HepG2 (cell line): ENCODE measurements around the gene ATG4B. TPM values are rescaled to one million over a fixed set of nuclear protein-coding genes. Genes with fewer than 3 reads are reported as not detected.

Experiments
- ARNTL ChIP-seq: sonication (generic); formaldehyde crosslinking; IDR thresholded peaks from 2 replicates; pipeline ENCODE4 v1.4.0; 2020; ENCODE audit warnings: mild to moderate bottlenecking, missing genetic modification reagents
- ATAD3A ChIP-seq: sonication (generic); formaldehyde crosslinking; IDR thresholded peaks from 2 replicates; pipeline ENCODE4 v1.4.0; 2020; ENCODE audit warnings: missing genetic modification reagents
- BORCS8-MEF2B ChIP-seq: sonication (generic); formaldehyde crosslinking; IDR thresholded peaks from 2 replicates; pipeline ENCODE4 v1.8.0; 2022; ENCODE audit warnings: mild to moderate bottlenecking, missing genetic modification reagents
- ELF4 ChIP-seq: sonication (generic); formaldehyde crosslinking; IDR thresholded peaks from 2 replicates; pipeline ENCODE4 v1.5.0; 2020; ENCODE audit warnings: missing genetic modification reagents, mild to moderate bottlenecking, moderate library complexity, borderline replicate concordance
- FOXJ3 ChIP-seq: sonication (generic); formaldehyde crosslinking; IDR thresholded peaks from 2 replicates; pipeline ENCODE4 v1.4.0; 2020; ENCODE audit warnings: missing genetic modification reagents, mild to moderate bottlenecking, borderline replicate concordance
- GTF2F1 ChIP-seq: fragments of 150-350 bp; IDR thresholded peaks from 2 replicates; pipeline ENCODE4 v1.6.1; 2014; ENCODE audit warnings: low read length
- SCMH1 ChIP-seq: sonication (generic); formaldehyde crosslinking; IDR thresholded peaks from 2 replicates; pipeline ENCODE4 v1.9.0; 2021; ENCODE audit warnings: missing genetic modification reagents, mild to moderate bottlenecking, borderline replicate concordance
- SOX5 ChIP-seq: IDR thresholded peaks from 2 replicates; pipeline ENCODE4 v1.6.1; 2016; ENCODE audit warnings: borderline replicate concordance
- STAG1 ChIP-seq: sonication (generic); formaldehyde crosslinking; IDR thresholded peaks from 2 replicates; pipeline ENCODE4 v1.4.0; 2020; ENCODE audit warnings: missing genetic modification reagents
- ZBTB7B ChIP-seq: sonication (generic); formaldehyde crosslinking; IDR thresholded peaks from 2 replicates; pipeline ENCODE4 v1.4.0; 2020; ENCODE audit warnings: missing genetic modification reagents
- ZNF20 ChIP-seq: sonication (generic); formaldehyde crosslinking; IDR thresholded peaks from 2 replicates; pipeline ENCODE4 v1.4.0; 2020; ENCODE audit warnings: mild to moderate bottlenecking, moderate library complexity, missing genetic modification reagents
- ZNF235 ChIP-seq: sonication (generic); formaldehyde crosslinking; IDR thresholded peaks from 2 replicates; pipeline ENCODE4 v1.8.1; 2023; ENCODE audit warnings: mild to moderate bottlenecking, missing genetic modification reagents, borderline replicate concordance
- ZNF709 ChIP-seq: sonication (generic); formaldehyde crosslinking; IDR thresholded peaks from 2 replicates; pipeline ENCODE4 v1.5.0; 2020; ENCODE audit warnings: mild to moderate bottlenecking, missing genetic modification reagents
- ZNF747 ChIP-seq: sonication (generic); formaldehyde crosslinking; IDR thresholded peaks from 2 replicates; pipeline ENCODE4 v1.8.1; 2023; ENCODE audit warnings: missing genetic modification reagents, mild to moderate bottlenecking, borderline replicate concordance
- polyA plus RNA-seq, 8 experiments: library from polyadenylated mRNA; depleted of rRNA in 3 of 8; stranded (reverse) in 7 of 8; unstranded in 1 of 8; fragments of >200 nt; fragmentation: Illumina TruSeq in 4 of 8; extraction: Trizol in 4 of 8; gene quantifications; 2 replicates each; pipeline versions ENCODE4 v1.2.1 to v1.2.3, GENCODE V29; 2011 to 2016; ENCODE audit warnings: low read depth in 4 of 8, missing spikeins in 1 of 8, mixed read lengths in 1 of 8; ENCODE audit not compliant: insufficient read depth in 1 of 8
- total RNA-seq, 5 experiments: library from RNA; depleted of rRNA; stranded (reverse); fragments of >200 nt; fragmentation: Illumina TruSeq; extraction: Trizol; gene quantifications; 2 replicates each; pipeline ENCODE4 v1.2.3, GENCODE V29; 2016; ENCODE audit warnings: low read depth in 1 of 5
- TF ChIP-seq, protein P1 (sequence below): sonication (generic); formaldehyde crosslinking; IDR thresholded peaks from 2 replicates; pipeline ENCODE4 v1.4.0; 2020; ENCODE audit warnings: mild to moderate bottlenecking, missing genetic modification reagents
- TF ChIP-seq, protein P2 (sequence below): sonication (generic); formaldehyde crosslinking; IDR thresholded peaks from 2 replicates; pipeline ENCODE4 v1.4.0; 2020; ENCODE audit warnings: missing genetic modification reagents, borderline replicate concordance
- TF ChIP-seq, protein P3 (sequence below): sonication (generic); formaldehyde crosslinking; IDR thresholded peaks from 2 replicates; pipeline ENCODE4 v1.4.0; 2020; ENCODE audit warnings: missing genetic modification reagents
- TF ChIP-seq, protein P4 (sequence below): sonication (generic); formaldehyde crosslinking; IDR thresholded peaks from 2 replicates; pipeline ENCODE4 v1.4.0; 2020; ENCODE audit warnings: mild to moderate bottlenecking, missing genetic modification reagents

ATG4B gene
- total and polyA plus RNA-seq, 2 of the 13 experiments (the other 11 are each of a cell fraction or from before 2014, with no cell fraction given) = 95.5 to 239 TPM

GRCh38 chr2:241636182-241637017 is 1.1 kb upstream of the ATG4B start (continued):
- TF ChIP-seq FOXJ3 (CRISPR knock-in tag) (no peak), ELF4 (no peak), ZNF747 (CRISPR knock-in tag) (no peak), ZNF709 (CRISPR knock-in tag) (peak; percentile 72; the same call in 1 of the 2 replicates), ZNF20 (CRISPR knock-in tag) (no peak), GTF2F1 (no peak), ARNTL (no peak), ZNF235 (CRISPR knock-in tag) (peak; percentile 56; the same call in 1 of the 2 replicates), STAG1 (CRISPR knock-in tag) (0 out of 2 replicates have a peak, but pooled peaks have one; percentile 7), SOX5 (CRISPR knock-in tag) (no peak), SCMH1 (CRISPR knock-in tag) (no peak), ATAD3A (CRISPR knock-in tag) (peak; percentile 87; the same call in 1 of the 2 replicates), ZBTB7B (CRISPR knock-in tag) (peak; percentile 84; the same call in 1 of the 2 replicates), BORCS8-MEF2B (CRISPR knock-in tag) (peak; percentile 43; the same call in 1 of the 2 replicates)
- TF ChIP-seq, protein P1, sequence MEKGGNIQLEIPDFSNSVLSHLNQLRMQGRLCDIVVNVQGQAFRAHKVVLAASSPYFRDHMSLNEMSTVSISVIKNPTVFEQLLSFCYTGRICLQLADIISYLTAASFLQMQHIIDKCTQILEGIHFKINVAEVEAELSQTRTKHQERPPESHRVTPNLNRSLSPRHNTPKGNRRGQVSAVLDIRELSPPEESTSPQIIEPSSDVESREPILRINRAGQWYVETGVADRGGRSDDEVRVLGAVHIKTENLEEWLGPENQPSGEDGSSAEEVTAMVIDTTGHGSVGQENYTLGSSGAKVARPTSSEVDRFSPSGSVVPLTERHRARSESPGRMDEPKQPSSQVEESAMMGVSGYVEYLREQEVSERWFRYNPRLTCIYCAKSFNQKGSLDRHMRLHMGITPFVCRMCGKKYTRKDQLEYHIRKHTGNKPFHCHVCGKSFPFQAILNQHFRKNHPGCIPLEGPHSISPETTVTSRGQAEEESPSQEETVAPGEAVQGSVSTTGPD (CRISPR knock-in tag) = no peak
- TF ChIP-seq, protein P2, sequence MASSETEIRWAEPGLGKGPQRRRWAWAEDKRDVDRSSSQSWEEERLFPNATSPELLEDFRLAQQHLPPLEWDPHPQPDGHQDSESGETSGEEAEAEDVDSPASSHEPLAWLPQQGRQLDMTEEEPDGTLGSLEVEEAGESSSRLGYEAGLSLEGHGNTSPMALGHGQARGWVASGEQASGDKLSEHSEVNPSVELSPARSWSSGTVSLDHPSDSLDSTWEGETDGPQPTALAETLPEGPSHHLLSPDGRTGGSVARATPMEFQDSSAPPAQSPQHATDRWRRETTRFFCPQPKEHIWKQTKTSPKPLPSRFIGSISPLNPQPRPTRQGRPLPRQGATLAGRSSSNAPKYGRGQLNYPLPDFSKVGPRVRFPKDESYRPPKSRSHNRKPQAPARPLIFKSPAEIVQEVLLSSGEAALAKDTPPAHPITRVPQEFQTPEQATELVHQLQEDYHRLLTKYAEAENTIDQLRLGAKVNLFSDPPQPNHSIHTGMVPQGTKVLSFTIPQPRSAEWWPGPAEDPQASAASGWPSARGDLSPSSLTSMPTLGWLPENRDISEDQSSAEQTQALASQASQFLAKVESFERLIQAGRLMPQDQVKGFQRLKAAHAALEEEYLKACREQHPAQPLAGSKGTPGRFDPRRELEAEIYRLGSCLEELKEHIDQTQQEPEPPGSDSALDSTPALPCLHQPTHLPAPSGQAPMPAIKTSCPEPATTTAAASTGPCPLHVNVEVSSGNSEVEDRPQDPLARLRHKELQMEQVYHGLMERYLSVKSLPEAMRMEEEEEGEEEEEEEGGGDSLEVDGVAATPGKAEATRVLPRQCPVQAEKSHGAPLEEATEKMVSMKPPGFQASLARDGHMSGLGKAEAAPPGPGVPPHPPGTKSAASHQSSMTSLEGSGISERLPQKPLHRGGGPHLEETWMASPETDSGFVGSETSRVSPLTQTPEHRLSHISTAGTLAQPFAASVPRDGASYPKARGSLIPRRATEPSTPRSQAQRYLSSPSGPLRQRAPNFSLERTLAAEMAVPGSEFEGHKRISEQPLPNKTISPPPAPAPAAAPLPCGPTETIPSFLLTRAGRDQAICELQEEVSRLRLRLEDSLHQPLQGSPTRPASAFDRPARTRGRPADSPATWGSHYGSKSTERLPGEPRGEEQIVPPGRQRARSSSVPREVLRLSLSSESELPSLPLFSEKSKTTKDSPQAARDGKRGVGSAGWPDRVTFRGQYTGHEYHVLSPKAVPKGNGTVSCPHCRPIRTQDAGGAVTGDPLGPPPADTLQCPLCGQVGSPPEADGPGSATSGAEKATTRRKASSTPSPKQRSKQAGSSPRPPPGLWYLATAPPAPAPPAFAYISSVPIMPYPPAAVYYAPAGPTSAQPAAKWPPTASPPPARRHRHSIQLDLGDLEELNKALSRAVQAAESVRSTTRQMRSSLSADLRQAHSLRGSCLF (CRISPR knock-in tag) = no peak
- TF ChIP-seq, protein P3, sequence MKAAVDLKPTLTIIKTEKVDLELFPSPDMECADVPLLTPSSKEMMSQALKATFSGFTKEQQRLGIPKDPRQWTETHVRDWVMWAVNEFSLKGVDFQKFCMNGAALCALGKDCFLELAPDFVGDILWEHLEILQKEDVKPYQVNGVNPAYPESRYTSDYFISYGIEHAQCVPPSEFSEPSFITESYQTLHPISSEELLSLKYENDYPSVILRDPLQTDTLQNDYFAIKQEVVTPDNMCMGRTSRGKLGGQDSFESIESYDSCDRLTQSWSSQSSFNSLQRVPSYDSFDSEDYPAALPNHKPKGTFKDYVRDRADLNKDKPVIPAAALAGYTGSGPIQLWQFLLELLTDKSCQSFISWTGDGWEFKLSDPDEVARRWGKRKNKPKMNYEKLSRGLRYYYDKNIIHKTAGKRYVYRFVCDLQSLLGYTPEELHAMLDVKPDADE (CRISPR knock-in tag) = no peak; the same call in 1 of the 2 replicates
- TF ChIP-seq, protein P4, sequence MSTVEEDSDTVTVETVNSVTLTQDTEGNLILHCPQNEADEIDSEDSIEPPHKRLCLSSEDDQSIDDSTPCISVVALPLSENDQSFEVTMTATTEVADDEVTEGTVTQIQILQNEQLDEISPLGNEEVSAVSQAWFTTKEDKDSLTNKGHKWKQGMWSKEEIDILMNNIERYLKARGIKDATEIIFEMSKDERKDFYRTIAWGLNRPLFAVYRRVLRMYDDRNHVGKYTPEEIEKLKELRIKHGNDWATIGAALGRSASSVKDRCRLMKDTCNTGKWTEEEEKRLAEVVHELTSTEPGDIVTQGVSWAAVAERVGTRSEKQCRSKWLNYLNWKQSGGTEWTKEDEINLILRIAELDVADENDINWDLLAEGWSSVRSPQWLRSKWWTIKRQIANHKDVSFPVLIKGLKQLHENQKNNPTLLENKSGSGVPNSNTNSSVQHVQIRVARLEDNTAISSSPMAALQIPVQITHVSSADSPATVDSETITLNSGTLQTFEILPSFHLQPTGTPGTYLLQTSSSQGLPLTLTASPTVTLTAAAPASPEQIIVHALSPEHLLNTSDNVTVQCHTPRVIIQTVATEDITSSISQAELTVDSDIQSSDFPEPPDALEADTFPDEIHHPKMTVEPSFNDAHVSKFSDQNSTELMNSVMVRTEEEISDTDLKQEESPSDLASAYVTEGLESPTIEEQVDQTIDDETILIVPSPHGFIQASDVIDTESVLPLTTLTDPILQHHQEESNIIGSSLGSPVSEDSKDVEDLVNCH = no peak
